NCI-H2029 (cell line): ENCODE data around the gene MREG.

ENCODE experiments used
- DNase-seq: peaks from one replicate; lab custom pipeline; 2025; lab: John Stamatoyannopoulos, UW

MREG gene

DNA sequence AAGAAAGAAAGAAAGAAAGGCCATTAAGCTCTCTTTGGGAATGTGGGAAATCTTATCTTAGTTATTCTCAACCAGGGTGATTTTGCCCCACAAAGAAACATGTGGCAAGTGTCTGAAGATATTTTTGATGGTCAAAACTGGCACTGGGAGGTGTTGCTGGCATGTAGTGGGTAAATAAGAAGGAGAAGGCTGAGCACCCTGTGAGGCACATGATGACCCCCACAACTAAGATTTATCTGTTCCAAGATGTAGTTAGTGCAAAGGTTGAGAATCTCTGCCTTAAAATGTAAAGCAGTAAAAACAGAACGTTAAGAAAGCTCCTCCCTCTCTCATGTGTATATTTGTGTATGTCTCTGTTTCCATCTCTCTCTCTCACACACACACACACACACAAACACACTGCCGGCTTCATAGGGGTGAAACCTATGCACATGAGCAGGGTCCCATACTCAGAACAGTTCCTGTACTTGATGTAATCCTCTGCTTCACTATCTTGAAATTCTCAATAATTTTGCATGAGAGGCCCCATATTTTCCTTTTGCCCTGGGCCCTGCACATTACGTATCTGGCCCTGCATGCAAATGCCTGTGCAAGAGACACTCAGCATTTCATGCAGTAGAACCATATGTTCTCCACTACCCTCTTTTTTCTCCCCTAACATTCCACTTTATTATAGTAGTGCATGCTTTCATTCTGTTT, 94.3 kb downstream of the MREG start:
- DNase-seq = no peak

DNA sequence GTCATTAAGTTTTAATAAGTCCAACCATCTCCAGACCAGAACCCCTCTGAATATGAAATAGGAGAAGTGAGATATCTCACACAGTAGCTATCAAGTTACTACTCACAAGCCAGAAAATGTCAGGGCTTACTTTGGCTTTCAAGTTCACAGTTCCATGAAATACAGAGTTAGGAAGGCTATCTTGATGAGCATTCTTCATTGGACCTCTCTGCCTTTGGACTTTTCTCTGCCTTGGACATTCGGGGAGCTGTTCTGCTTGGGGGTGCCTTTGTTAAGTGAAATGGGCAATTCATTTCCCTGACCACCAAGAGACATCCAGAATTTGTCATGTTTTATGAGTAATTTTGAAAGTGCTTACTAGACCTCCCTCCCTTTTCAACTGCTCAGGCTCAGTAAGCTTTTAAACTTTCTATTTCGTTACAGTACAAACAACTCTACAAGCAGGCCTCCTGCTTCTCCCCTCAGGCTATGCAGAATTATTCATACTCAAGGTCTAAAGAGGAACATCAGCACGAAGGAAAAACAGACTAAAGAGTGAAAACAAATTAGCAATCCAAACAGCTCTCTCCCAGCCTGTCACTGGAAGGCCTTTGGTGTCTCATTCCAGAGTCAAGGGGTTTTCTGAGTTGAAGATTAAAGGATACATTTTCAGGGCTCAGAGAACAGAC, 95.3 kb downstream of the MREG start:
- no peak for DNase-seq

- no peak for DNase-seq
Measured at GRCh38 chr2:215915441-215915840, 97.9 kb downstream of the MREG start.

GRCh38 chr2:215914777-215915165, 98.6 kb downstream of the MREG start:
- no peak for DNase-seq

DNA sequence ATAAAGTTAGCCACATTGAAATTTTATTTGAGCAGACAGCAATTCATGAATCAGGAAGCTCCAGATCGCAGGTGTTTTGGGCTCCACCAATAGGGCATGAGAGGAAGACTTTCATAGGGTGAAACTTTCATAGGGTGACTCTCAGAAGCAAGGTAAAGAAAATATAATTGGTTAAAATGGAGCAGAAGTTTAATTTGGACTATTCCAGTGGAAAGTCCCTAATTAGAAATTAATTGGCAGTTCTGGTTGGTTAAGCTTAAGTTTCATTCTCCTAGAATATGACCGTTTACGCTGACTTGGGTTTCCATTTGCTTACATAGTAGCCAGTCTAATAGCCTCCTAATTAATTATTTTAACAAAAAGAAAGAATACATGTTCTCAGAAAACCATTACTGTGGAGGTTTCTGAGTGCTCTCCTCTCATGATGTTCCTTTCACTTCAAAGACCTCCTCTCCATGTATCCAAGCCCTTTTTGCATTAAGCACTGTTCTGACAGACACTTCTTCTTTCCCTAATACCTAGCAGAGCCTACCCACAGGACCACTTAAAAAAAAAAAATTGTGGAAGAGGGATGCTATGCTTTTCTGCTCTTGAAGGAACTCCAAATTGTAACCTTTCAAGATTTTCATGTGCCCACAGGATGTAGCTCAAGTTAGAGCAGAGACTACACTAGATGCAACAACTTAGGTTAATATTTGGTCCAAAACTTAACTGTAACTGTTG, 99.1 kb downstream of the MREG start:
- no peak for DNase-seq

- DNase-seq = no peak
Measured at GRCh38 chr2:215912299-215912842, 101.0 kb downstream of the MREG start.

GRCh38 chr2:215911301-215912085, 101.9 kb downstream of the MREG start:
- DNase-seq = no peak

- DNase-seq = no peak
Measured at GRCh38 chr2:215910180-215910579, 103.2 kb downstream of the MREG start.

DNA sequence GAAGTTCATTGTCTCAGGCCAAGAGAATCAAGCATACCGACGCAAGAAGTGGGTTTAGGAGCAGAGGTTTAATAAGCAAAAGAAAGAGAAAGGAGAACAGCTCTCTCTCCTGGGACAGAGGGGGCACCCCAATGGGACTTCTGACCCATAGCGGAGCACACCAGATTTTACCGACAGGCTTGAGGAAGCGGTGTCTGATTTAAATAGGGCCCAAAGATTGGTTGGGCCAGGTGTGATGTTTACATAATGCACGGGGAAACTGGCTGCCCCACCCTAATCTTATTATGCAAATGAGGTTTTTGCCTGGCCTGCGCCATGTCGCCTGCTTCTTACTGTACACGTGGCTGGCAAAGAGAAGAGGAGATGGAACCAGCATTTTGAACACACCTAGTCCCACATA, 106.2 kb downstream of the MREG start:
- DNase-seq = no peak

GRCh38 chr2:215906458-215906857, 106.9 kb downstream of the MREG start:
- DNase-seq = no peak

DNA sequence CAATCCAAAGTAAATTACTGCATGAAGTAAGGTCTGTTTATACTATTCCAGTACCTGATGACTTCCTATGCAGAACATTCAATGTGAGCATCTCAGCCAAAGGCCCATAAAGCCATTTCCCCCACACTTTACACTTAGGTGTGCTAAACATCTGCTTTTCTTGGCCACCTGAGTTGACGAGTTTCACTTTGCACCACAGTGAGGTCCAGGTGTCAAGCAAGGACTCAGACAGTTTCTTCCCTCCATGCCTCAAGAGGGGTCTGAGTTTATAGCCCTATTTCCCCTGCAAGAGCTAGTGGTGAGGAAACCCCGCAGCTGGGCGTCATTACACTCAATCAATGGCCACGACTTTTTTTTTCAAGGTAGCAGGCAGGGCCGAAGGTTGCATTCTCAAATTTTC, 107.7 kb downstream of the MREG start:
- DNase-seq = no peak

- DNase-seq = no peak
Measured at GRCh38 chr2:215904101-215904500, 109.2 kb downstream of the MREG start.

DNA sequence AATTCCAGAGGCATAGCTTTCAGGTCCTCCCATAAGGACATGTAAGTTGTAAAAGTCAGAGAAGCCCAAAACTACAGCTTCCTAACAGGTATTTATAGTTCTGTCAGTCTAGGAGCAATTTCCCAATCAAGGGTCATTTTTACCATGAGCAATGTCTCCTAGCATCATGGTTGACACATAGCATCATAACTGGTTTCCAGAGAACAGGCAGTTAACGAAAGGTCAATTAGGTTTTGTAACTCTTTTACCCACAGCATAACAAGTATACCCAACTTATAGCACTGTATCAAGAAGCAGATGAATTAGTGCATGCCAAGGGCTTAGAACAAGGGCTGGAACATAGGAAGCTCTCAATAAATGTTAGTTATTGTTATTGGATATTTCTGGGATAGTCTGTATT, 110.1 kb downstream of the MREG start:
- no peak for DNase-seq

DNA sequence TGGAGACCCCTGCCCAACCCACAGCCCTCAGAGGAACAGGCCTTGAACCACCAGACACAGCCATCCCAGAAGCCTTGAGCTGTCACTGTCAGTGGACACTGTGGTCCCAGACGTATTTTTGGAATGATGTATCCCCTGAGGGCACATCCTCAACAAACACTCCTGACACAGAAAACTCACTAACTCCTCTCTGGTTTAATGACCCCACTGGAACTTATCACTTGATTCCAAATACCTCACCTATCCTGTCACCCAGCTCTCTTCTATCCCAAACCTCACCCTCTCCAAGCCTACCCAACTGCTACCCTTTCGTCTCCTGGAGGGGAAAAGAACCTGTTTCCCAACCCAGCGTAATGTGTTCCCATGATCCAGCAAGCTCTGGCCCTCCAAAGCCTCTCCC, 111.6 kb downstream of the MREG start:
- no peak for DNase-seq

- no peak for DNase-seq
Measured at GRCh38 chr2:215900843-215901242, 112.5 kb downstream of the MREG start.

DNA sequence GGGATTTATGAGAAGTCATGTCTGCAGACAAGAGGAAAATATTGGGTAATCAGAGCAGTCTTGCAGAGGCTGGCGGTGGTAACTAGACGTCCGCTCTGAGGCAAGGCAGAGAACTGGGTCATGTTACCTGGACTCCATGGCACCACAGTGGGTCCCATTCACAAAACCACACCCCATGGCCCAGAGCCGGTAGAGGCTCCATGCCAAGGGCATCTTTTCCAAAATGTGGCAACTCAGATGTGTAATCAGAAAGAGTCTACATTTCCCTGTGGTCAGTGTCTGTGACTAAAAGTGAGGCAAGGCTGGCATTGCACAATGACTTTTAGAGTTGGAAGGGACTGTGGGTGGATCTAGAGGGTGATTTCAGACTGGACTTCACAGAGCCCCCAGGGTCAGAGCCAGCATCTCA, 113.1 kb downstream of the MREG start:
- DNase-seq = no peak

DNA sequence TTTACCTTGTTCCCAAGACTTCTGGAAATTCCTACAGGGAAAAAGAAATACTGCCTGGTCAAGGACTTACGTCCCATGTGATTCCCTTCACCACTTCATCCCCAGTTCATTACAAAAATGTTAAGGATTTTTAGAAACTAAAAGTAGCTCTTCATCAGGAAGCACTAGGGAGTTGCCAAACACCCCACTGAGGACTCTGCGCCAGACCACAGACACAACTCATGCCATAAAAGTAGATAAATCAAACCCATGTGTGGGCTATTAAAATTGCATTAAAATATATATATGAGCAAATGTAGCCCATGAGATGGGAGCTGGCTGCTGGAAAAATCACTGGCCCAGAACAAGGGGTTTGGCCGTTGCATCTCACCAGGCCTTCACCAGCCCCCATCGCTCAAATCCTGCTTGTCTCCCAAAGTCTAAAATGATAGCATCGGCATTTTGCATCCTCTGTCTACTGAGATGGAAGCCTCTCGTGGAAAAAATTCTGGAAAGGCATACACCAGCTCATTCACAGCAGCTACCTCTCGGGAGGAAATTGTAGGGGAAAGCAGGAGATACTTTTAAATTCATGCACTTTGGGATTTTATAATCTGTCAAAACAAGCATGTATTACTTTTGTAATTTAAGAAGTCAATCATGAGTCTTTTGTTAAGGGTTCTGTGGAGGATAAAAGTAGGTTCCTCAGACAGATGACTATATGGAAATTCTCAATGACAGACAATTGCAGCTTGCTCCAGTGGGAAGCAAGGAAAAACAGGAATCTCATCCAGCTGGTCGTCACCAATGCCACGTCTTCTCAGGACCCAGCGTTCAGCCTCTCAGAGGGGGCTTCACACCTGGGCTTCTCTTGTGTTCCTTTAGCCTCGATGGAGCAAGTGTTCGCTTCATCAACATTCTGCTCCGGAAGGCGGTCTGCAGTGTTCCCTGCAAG, 113.9 kb downstream of the MREG start:
- no peak for DNase-seq

GRCh38 chr2:215898363-215898762, 115.0 kb downstream of the MREG start:
- DNase-seq = no peak

GRCh38 chr2:215896921-215897320, 116.4 kb downstream of the MREG start:
- peak; percentile 52 for DNase-seq

DNA sequence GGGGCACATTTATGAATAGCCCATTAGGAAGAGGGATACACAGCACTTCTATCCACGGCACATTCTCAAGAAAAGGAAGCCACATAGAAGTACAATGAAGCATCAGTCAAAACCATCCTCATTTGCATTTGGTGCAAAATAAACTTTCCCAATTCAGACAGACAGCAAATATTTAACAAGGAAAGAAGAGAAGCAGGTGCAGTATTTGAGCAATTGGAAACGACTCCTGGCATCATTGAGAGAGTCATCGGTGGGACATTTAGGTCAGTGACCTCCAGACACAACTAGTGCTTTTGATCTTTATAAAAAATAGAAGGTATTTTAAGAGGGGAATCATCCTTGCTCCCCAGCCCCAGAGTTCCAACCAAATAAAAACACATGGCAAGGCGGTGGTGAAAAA, 118.0 kb downstream of the MREG start:
- DNase-seq = peak; percentile 11
